Gastrocnemius medialis (tissue), 4 donors: ENCODE measurements around the gene ZNF292. TPM values are rescaled to one million over a fixed set of nuclear protein-coding genes. Genes with fewer than 3 reads are reported as not detected.

ENCODE experiments used
- ATAC-seq, 2 donors: fragments of 150-250 bp; one replicate each; pipeline ENCODE4 v1.9.1; 2016
- DNase-seq, 2 donors: peaks; one replicate each; pipeline ENCODE4 v3.0.0-alpha.2; 2019
- H3K27ac ChIP-seq, 4 donors: fragments of 200-600 bp; sonication (generic); 1 replicate in 1 of 4; 2 replicates in 3 of 4; pipeline ENCODE4 v1.5.1; 2016 to 2018; ENCODE audit warnings: mild to moderate bottlenecking in 2 of 4, moderate library complexity in 1 of 4
- H3K27me3 ChIP-seq, 3 donors: fragments of 200-600 bp; sonication (generic) in 2 of 3; 1 replicate in 1 of 3; 2 replicates in 2 of 3; pipeline versions ENCODE4 v1.5.1 to v1.6.0; 2016 to 2019; ENCODE audit warnings: mild to moderate bottlenecking in 1 of 3, moderate library complexity in 1 of 3
- H3K36me3 ChIP-seq, 2 donors: fragments of 200-600 bp; sonication (generic) in 1 of 2; one replicate each; pipeline ENCODE4 v1.5.1; 2017 to 2018
- H3K4me1 ChIP-seq, 2 donors: fragments of 200-600 bp; sonication (generic) in 1 of 2; one replicate each; pipeline ENCODE4 v1.5.1; 2016 to 2017; ENCODE audit warnings: mild to moderate bottlenecking in 2 of 2
- H3K4me3 ChIP-seq, 4 donors: fragments of 200-600 bp; sonication (generic) in 3 of 4; 1 replicate in 1 of 4; 2 replicates in 3 of 4; pipeline ENCODE4 v1.5.1; 2016 to 2019; ENCODE audit warnings: mild to moderate bottlenecking in 2 of 4
- H3K9me3 ChIP-seq, 3 donors: fragments of 200-600 bp; sonication (generic) in 2 of 3; 1 replicate in 1 of 3; 2 replicates in 2 of 3; pipeline ENCODE4 v1.5.1; 2016 to 2019
- POLR2A ChIP-seq, 2 donors: fragments of 450-650 bp; IDR thresholded peaks; one replicate each; pipeline ENCODE4 v1.6.1; 2017; ENCODE audit warnings: antibody characterized with exemption in 2 of 2, mild to moderate bottlenecking in 2 of 2, moderate library complexity in 2 of 2
- in situ Hi-C, 4 donors: fragments of 200-750 bp; cut with MboI; loops; one replicate each; pipeline versions ENCODE4 v1.15.0 to v1.8.0; 2017; ENCODE audit warnings: low sequenced_read_pairs in 4 of 4
- intact Hi-C: fragments of 100-400 bp; cut with DNase I; formaldehyde crosslinking; loops from one replicate; pipeline ENCODE4 v1.15.1; 2023; ENCODE audit warnings: low total_unique reads
- total RNA-seq, 4 donors: library from RNA; depleted of rRNA; stranded (reverse); fragments of >200 nt; gene quantifications; one replicate each; pipeline versions ENCODE4 v1.1.0 to v1.2.3, GENCODE V29; 2016
- TF ChIP-seq, protein P1 (sequence below), 5 experiments: fragments of 450-650 bp in 3 of 5; fragments of 200-600 bp in 2 of 5; sonication (generic) in 2 of 5; IDR thresholded peaks in 4 of 5; conservative IDR thresholded peaks in 1 of 5; 1 replicate in 4 of 5; 2 replicates in 1 of 5; pipeline ENCODE4 v1.5.1; 2016 to 2019; ENCODE audit warnings: antibody characterized with exemption in 5 of 5, mild to moderate bottlenecking in 3 of 5, moderate library complexity in 3 of 5

Gene ZNF292
- total RNA-seq, 4 donors from 2014 or later: 10.7 to 21.7 (median 11.5) TPM

DNA sequence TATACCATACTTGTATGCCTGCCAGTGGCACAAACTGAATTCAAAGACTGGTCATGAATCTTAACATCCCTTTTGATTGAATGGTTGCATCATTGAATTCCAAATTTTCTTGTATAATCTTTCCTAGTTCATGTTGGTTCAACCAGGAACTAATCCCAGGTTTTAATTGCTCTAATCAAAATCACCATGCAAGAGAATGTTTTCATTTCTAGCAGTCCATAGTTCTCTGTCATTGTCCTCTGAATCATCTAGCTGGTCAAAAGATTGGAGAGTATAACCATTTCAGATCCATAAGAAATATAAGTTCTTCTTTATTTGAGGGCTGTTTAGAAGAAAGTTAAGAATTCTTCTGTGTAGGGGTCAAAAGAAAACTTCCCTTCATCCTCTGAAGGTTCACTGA lies 57.2 kb downstream of the ZNF292 start:
- intact Hi-C loops: no loop called here
- in situ Hi-C loops: no loop called here
- H3K4me1 ChIP-seq: peaks cover 35 to 40% of the 10 kb centered on the region in 2 donors

DNA sequence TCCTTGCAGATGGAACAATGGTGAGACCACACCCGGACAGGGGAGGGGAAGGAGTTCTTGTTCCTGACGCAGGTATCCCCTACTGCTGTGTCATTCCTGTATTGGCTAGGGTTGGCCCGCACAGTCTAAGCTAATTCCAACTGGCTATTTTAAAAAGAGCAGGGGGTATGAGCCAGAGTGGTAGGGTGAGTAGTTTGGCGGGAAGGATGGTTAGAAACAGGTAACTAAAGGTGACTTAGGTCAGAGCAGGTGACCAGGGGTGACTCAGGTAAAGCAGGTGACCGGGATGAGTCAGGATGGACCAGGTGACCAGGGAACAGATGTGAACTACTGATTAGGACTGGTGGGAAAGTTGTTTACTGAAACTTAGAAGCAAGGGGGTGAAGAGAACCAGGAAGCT lies 58.0 kb downstream of the ZNF292 start:
- intact Hi-C loops (no loop called here), in situ Hi-C loops (no loop called here)
- Histone ChIP-seq H3K4me1 (peaks cover 28 to 34% of the 10 kb centered on the region in 2 donors), H3K27ac (no peak overlapping the region), H3K36me3 (peaks cover 0 to 4% of the 10 kb centered on the region in 2 donors), H3K9me3 (no peaks in the 10 kb centered on the region), H3K4me3 (no peak overlapping the region), H3K27me3 (no peaks in the 10 kb centered on the region)
- DNase-seq (no peak), ATAC-seq (no peak)
- no peak for TF ChIP-seq POLR2A (IDR thresholded peaks at IDR 0.05)
- TF ChIP-seq, protein P1, sequence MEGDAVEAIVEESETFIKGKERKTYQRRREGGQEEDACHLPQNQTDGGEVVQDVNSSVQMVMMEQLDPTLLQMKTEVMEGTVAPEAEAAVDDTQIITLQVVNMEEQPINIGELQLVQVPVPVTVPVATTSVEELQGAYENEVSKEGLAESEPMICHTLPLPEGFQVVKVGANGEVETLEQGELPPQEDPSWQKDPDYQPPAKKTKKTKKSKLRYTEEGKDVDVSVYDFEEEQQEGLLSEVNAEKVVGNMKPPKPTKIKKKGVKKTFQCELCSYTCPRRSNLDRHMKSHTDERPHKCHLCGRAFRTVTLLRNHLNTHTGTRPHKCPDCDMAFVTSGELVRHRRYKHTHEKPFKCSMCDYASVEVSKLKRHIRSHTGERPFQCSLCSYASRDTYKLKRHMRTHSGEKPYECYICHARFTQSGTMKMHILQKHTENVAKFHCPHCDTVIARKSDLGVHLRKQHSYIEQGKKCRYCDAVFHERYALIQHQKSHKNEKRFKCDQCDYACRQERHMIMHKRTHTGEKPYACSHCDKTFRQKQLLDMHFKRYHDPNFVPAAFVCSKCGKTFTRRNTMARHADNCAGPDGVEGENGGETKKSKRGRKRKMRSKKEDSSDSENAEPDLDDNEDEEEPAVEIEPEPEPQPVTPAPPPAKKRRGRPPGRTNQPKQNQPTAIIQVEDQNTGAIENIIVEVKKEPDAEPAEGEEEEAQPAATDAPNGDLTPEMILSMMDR (IDR thresholded peaks at IDR 0.05 in 4 of 5, conservative IDR thresholded peaks at IDR 0.05 in 1 of 5): no peak

More for the DNA sequence above, 57.2 kb downstream of the ZNF292 start:
- no peak for ATAC-seq
- TF ChIP-seq, protein P1 (IDR thresholded peaks at IDR 0.05 in 4 of 5, conservative IDR thresholded peaks at IDR 0.05 in 1 of 5): no peak
- TF ChIP-seq POLR2A (IDR thresholded peaks at IDR 0.05): no peak
- Histone ChIP-seq H3K9me3 (no peaks in the 10 kb centered on the region), H3K36me3 (peaks cover 0 to 4% of the 10 kb centered on the region in 2 donors), H3K27me3 (no peaks in the 10 kb centered on the region), H3K4me3 (no peak overlapping the region), H3K27ac (no peak overlapping the region)
- DNase-seq: no peak

DNA sequence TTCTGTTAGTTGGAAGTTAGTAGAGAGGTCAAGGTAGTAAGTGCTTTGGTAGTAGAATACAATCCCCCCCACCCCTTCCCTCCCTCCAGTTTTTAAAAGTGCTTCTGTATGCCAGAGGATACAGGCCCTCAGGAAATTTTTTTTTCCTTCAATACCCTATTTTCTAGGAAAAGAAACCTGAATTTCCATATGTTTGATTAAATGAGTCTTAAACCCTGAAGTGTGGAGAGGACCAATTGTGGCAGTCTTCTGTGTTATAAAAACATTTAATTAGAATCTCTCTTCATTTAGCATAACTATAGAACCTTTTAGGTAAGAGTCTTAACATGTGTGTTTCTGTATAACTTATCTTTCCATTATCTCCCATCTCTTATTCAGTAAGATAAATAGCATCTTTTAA lies 59.5 kb downstream of the ZNF292 start:
- ATAC-seq: no peak
- intact Hi-C loops (no loop called here), in situ Hi-C loops (no loop called here)
- H3K27ac ChIP-seq: no peak overlapping the region
- H3K4me1 ChIP-seq: peaks cover 17 to 19% of the 10 kb centered on the region in 2 donors
- no peak overlapping the region for H3K4me3 ChIP-seq
- no peaks in the 10 kb centered on the region for H3K9me3 ChIP-seq
- no peaks in the 10 kb centered on the region for H3K27me3 ChIP-seq
- no peak for DNase-seq
- H3K36me3 ChIP-seq: peaks cover 0 to 4% of the 10 kb centered on the region in 2 donors
- TF ChIP-seq, protein P1 (IDR thresholded peaks at IDR 0.05 in 4 of 5, conservative IDR thresholded peaks at IDR 0.05 in 1 of 5): no peak
- no peak for TF ChIP-seq POLR2A (IDR thresholded peaks at IDR 0.05)

DNA sequence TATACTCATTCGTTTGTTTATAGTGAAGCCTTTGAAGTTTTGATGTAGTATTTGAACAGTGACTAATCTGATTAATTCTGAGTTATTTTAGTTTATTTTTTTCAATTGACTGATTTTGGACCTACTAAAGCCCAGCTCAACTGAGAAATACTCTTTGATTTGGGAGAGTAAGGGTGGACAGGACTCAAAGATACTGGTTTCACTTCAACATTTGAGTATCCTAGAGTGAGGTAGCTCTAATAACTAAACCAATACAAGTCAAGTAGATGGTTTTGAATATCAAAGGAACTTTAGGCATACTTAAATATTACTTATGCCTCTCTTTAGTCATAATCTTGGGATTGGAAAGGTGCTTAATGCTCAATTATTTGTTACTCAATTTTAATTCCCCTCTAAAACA lies 65.6 kb downstream of the ZNF292 start:
- Histone ChIP-seq H3K36me3 (peaks cover 0 to 15% of the 10 kb centered on the region in 2 donors), H3K4me3 (no peak overlapping the region), H3K4me1 (no peaks in the 10 kb centered on the region), H3K27ac (no peak overlapping the region), H3K9me3 (no peaks in the 10 kb centered on the region), H3K27me3 (no peaks in the 10 kb centered on the region)
- in situ Hi-C loops (no loop called here), intact Hi-C loops (no loop called here)
- TF ChIP-seq POLR2A (IDR thresholded peaks at IDR 0.05): no peak
- DNase-seq: no peak
- no peak for ATAC-seq

DNA sequence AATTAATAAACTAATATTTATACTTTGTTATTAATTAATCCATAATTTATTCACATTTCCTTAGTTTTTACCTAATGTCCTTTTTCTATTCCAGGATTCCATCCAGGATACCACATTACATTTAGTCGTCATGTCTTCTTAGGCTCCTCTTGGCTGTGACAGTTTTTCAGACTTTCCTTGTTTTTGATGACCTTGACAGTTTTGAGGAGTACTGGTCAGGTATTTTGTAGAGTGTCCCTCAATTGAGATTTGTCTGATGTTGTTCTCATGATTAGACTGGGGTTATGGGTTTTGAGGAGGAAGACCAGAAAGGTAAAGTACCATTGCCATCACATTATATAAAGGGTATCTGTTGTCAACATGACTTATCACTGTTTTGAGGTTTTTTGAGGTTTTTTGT lies 67.3 kb downstream of the ZNF292 start:
- intact Hi-C loops: no loop called here

More for the DNA sequence above, 67.3 kb downstream of the ZNF292 start:
- H3K4me3 ChIP-seq: no peak overlapping the region
- no peak overlapping the region for H3K27ac ChIP-seq
- H3K4me1 ChIP-seq: no peaks in the 10 kb centered on the region
- in situ Hi-C loops: no loop called here
- H3K9me3 ChIP-seq: no peaks in the 10 kb centered on the region
- H3K27me3 ChIP-seq: no peaks in the 10 kb centered on the region
- TF ChIP-seq, protein P1 (IDR thresholded peaks at IDR 0.05 in 4 of 5, conservative IDR thresholded peaks at IDR 0.05 in 1 of 5): no peak
- no peak for TF ChIP-seq POLR2A (IDR thresholded peaks at IDR 0.05)
- DNase-seq: no peak
- no peak for ATAC-seq
- peaks cover 0 to 11% of the 10 kb centered on the region in 2 donors for H3K36me3 ChIP-seq
